K562 (cell line): ENCODE results near the gene ASCL2. TPM values are rescaled to one million over a fixed set of nuclear protein-coding genes. Genes with fewer than 3 reads are reported as not detected.

Source experiments
- ATAC-seq: fragments of 200-7000 bp; cut with Tn5 transposase; 3 replicates; pipeline ENCODE4 v1.9.1; 2020; ENCODE audit warnings: moderate library complexity
- BruUV-seq: library from RNA; stranded (reverse); fragments of 400-500 nt; replicated peaks from 2 replicates; lab custom pipeline; 2021; lab: Mats Ljungman, UMichigan
- CTCF ChIA-PET: fragments of 300-600 bp; formaldehyde crosslinking; extraction: SDS; loops from one replicate; lab custom pipeline; 2021; ENCODE audit warnings: low intra/inter-chr PET ratio; lab: Yijun Ruan, JAX
- POLR2A ChIA-PET: fragments of 300-600, 350-650 bp; sonication (Branson Sonifier 250); formaldehyde crosslinking; extraction: SDS; loops from one replicate; lab custom pipeline; 2021; ENCODE audit warnings: antibody characterized with exemption, inconsistent platforms; lab: Yijun Ruan, JAX
- DNase-seq, 4 experiments: peaks; one replicate each; pipeline versions ENCODE4 v3.0.0 to v3.0.0-alpha.2; 2011 to 2018; ENCODE audit warnings: low spot score in 3 of 4, mixed read lengths in 3 of 4; ENCODE audit errors: extremely low read depth in 1 of 4
- FAIRE-seq: peaks from 2 replicates; lab custom pipeline; 2011; peaks lifted over from hg19 to GRCh38; lab: Jason Lieb, UNC
- H2AFZ ChIP-seq: 2 replicates; pipeline ENCODE4 v1.6.0; 2011; ENCODE audit warnings: low read depth, low read length, control low read depth, inconsistent platforms
- H3K27ac ChIP-seq: fragments of 200-600 bp; 3 replicates; pipeline ENCODE4 v1.8.0; 2011; ENCODE audit warnings: low read depth, mild to moderate bottlenecking, control low read depth, inconsistent platforms, low read length, moderate library complexity, mixed read lengths; ENCODE audit errors: extremely low read depth
- H3K27me3 ChIP-seq, 2 experiments: fragments of 300-600 bp in 1 of 2; 2 replicates in 1 of 2; 3 replicates in 1 of 2; pipeline versions ENCODE4 v1.6.0 to v1.8.0; 2011; ENCODE audit warnings: inconsistent platforms in 2 of 2, low read length in 2 of 2, mild to moderate bottlenecking in 1 of 2, mixed read lengths in 1 of 2, moderate library complexity in 1 of 2; ENCODE audit not compliant: control insufficient read depth in 2 of 2, insufficient read depth in 2 of 2
- H3K36me3 ChIP-seq: fragments of 300-600 bp; 3 replicates; pipeline ENCODE4 v1.8.0; 2011; ENCODE audit warnings: mild to moderate bottlenecking, low read length, inconsistent platforms; ENCODE audit not compliant: control insufficient read depth, insufficient read depth
- H3K4me1 ChIP-seq, 2 experiments: fragments of 200-600 bp in 1 of 2; replicated peaks in 1 of 2; 2 replicates in 1 of 2; 3 replicates in 1 of 2; pipeline versions ENCODE4 v1.5.1 to v1.8.0; 2011; ENCODE audit warnings: inconsistent platforms in 2 of 2, low read length in 2 of 2, mild to moderate bottlenecking in 1 of 2, mixed read lengths in 1 of 2, moderate library complexity in 1 of 2; ENCODE audit not compliant: control insufficient read depth in 2 of 2, insufficient read depth in 2 of 2
- H3K4me2 ChIP-seq: 2 replicates; pipeline ENCODE4 v1.6.1; 2011; ENCODE audit warnings: low read length, control low read depth, inconsistent platforms, mixed read lengths; ENCODE audit not compliant: insufficient read depth
- H3K4me3 ChIP-seq: fragments of 200-600 bp; sonication (generic), shearing (Covaris generic); 2 replicates; pipeline ENCODE4 v1.5.1; 2016; ENCODE audit warnings: control low read depth, inconsistent platforms
- H3K79me2 ChIP-seq: fragments of 200-600 bp; 3 replicates; pipeline ENCODE4 v1.8.0; 2011; ENCODE audit warnings: low read length, inconsistent platforms; ENCODE audit not compliant: control insufficient read depth, insufficient read depth
- H3K9ac ChIP-seq, 2 experiments: 2 replicates each; pipeline versions ENCODE4 v1.6.0 to v1.6.1; 2011; ENCODE audit warnings: low read depth in 2 of 2, low read length in 2 of 2, control low read depth in 1 of 2, inconsistent platforms in 1 of 2, mild to moderate bottlenecking in 1 of 2, mixed read lengths in 1 of 2; ENCODE audit not compliant: insufficient read depth in 1 of 2
- H3K9me1 ChIP-seq: one replicate; pipeline ENCODE4 v1.6.0; 2011; ENCODE audit warnings: inconsistent platforms, mild to moderate bottlenecking, low read length, moderate library complexity; ENCODE audit not compliant: control insufficient read depth, insufficient read depth
- H3K9me3 ChIP-seq: replicated peaks from 2 replicates; pipeline ENCODE4 v1.5.1; 2011; ENCODE audit warnings: low read depth, low read length, inconsistent platforms; ENCODE audit not compliant: control insufficient read depth, insufficient read depth
- H4K20me1 ChIP-seq: replicated peaks from 2 replicates; pipeline ENCODE4 v1.6.1; 2011; ENCODE audit warnings: low read length, inconsistent platforms, mixed read lengths; ENCODE audit not compliant: control insufficient read depth, insufficient read depth
- ADNP ChIP-seq: fragments of 200-800 bp; sonication (Bioruptor generic); IDR thresholded peaks from 2 replicates; pipeline ENCODE4 v1.6.1; 2016; ENCODE audit warnings: missing genetic modification characterization, missing compliant biosample characterization
- CC2D1A ChIP-seq: fragments of 450-650 bp; IDR thresholded peaks from 2 replicates; pipeline ENCODE4 v1.6.1; 2017; ENCODE audit warnings: mild to moderate bottlenecking
- CEBPB ChIP-seq: fragments of 450-650 bp; IDR thresholded peaks from 2 replicates; pipeline ENCODE4 v1.6.1; 2016; ENCODE audit warnings: missing genetic modification characterization, missing compliant biosample characterization
- EGR1 ChIP-seq: fragments of 450-650 bp; conservative IDR thresholded peaks from 2 replicates; pipeline ENCODE4 v1.6.1; 2017; ENCODE audit warnings: mild to moderate bottlenecking
- ESRRA ChIP-seq: fragments of 450-650 bp; IDR thresholded peaks from 2 replicates; pipeline ENCODE4 v1.6.1; 2014; ENCODE audit warnings: low read depth, mild to moderate bottlenecking, moderate library complexity, borderline replicate concordance
- GABPA ChIP-seq: fragments of 200-800 bp; sonication (Bioruptor generic); conservative IDR thresholded peaks from 2 replicates; pipeline ENCODE4 v1.6.1; 2016; ENCODE audit warnings: low read depth, missing genetic modification characterization, missing compliant biosample characterization
- GABPB2 ChIP-seq: fragments of 250-450 bp; sonication (Bioruptor Pico); conservative IDR thresholded peaks from 2 replicates; pipeline ENCODE4 v1.5.1; 2021; ENCODE audit warnings: mild to moderate bottlenecking
- LEF1 ChIP-seq: fragments of 450-650 bp; IDR thresholded peaks from 2 replicates; pipeline ENCODE4 v1.6.1; 2016; ENCODE audit warnings: mild to moderate bottlenecking
- RCOR1 ChIP-seq, 2 experiments: IDR thresholded peaks; 2 replicates each; pipeline ENCODE4 v1.6.1; 2012; ENCODE audit warnings: low read depth in 2 of 2, low read length in 2 of 2, borderline replicate concordance in 1 of 2, improper control_type of control experiment in 1 of 2
- STAG1 ChIP-seq: sonication (generic); formaldehyde crosslinking; IDR thresholded peaks from 2 replicates; pipeline ENCODE4 v1.5.0; 2020; ENCODE audit warnings: missing genetic modification reagents, borderline replicate concordance
- ZNF785 ChIP-seq: fragments of 250-450 bp; sonication (Bioruptor Pico); IDR thresholded peaks from 2 replicates; pipeline ENCODE4 v1.4.0; 2020; ENCODE audit warnings: mild to moderate bottlenecking
- WGBS: fragments of 100-300 bp; shearing (Covaris generic); methylation state at CpG from one replicate; pipeline ENCODE4 v1.1.6; 2016; ENCODE audit warnings: low coverage, mixed read lengths; ENCODE audit not compliant: insufficient coverage; ENCODE audit errors: missing lambda C conversion rate; 5-methylcytosine and 5-hydroxymethylcytosine counted together
- in situ Hi-C: fragments of 300-500 bp; cut with MboI; formaldehyde crosslinking; loops from 4 replicates; pipeline ENCODE4 v1.15.0; 2018; ENCODE audit warnings: inconsistent platforms, mixed read lengths
- intact Hi-C: fragments of 100-400 bp; cut with micrococcal nuclease; formaldehyde crosslinking; loops from 2 replicates; pipeline ENCODE4 v1.14.2; 2022
- polyA plus RNA-seq, 8 experiments: library from polyadenylated mRNA; depleted of rRNA in 4 of 8; stranded (reverse) in 5 of 8; unstranded in 3 of 8; fragments of >200 nt; fragmentation: Nextera tagmentation in 2 of 8; fragmentation: Illumina TruSeq in 1 of 8; extraction: Ambion mirVana in 2 of 8; extraction: Trizol in 1 of 8; gene quantifications; 2 replicates each; pipeline versions ENCODE4 v1.2.1 to v1.2.3, GENCODE V29; 2011 to 2014; ENCODE audit warnings: inconsistent platforms in 1 of 8, missing spikeins in 1 of 8
- total RNA-seq, 7 experiments: library from RNA; depleted of rRNA in 6 of 7; stranded (reverse); fragments of >200 nt in 6 of 7; fragmentation: Illumina TruSeq in 2 of 7; extraction: Trizol in 2 of 7; gene quantifications; 2 replicates each; pipeline versions ENCODE4 v1.2.1 to v1.2.3, GENCODE V29; 2011 to 2021; ENCODE audit warnings: low replicate concordance in 1 of 7
- TF ChIP-seq, protein P1 (sequence below): sonication (generic); formaldehyde crosslinking; IDR thresholded peaks from 2 replicates; pipeline ENCODE4 v1.8.0; 2022; ENCODE audit warnings: missing genetic modification reagents, mild to moderate bottlenecking, borderline replicate concordance
- TF ChIP-seq, protein P2 (sequence below): sonication (generic); formaldehyde crosslinking; IDR thresholded peaks from 2 replicates; pipeline ENCODE4 v1.8.1; 2023; ENCODE audit warnings: missing genetic modification reagents, mild to moderate bottlenecking, borderline replicate concordance
- TF ChIP-seq, protein P3 (sequence below), 3 experiments: fragments of 200-800 bp in 1 of 3; sonication (Bioruptor generic) in 1 of 3; sonication (generic) in 1 of 3; formaldehyde crosslinking in 1 of 3; IDR thresholded peaks; 2 replicates each; pipeline versions ENCODE4 v1.6.1 to v1.8.0; 2016 to 2022; ENCODE audit warnings: mild to moderate bottlenecking in 2 of 3, missing compliant biosample characterization in 2 of 3, missing genetic modification characterization in 2 of 3, missing genetic modification reagents in 1 of 3

Gene ASCL2
- total and polyA plus RNA-seq, 9 of the 15 experiments (the other 6 are each of a cell fraction or from before 2014, with no cell fraction given): 0.11 to 1.4 (median 0.36) TPM; not detected in 2

DNA sequence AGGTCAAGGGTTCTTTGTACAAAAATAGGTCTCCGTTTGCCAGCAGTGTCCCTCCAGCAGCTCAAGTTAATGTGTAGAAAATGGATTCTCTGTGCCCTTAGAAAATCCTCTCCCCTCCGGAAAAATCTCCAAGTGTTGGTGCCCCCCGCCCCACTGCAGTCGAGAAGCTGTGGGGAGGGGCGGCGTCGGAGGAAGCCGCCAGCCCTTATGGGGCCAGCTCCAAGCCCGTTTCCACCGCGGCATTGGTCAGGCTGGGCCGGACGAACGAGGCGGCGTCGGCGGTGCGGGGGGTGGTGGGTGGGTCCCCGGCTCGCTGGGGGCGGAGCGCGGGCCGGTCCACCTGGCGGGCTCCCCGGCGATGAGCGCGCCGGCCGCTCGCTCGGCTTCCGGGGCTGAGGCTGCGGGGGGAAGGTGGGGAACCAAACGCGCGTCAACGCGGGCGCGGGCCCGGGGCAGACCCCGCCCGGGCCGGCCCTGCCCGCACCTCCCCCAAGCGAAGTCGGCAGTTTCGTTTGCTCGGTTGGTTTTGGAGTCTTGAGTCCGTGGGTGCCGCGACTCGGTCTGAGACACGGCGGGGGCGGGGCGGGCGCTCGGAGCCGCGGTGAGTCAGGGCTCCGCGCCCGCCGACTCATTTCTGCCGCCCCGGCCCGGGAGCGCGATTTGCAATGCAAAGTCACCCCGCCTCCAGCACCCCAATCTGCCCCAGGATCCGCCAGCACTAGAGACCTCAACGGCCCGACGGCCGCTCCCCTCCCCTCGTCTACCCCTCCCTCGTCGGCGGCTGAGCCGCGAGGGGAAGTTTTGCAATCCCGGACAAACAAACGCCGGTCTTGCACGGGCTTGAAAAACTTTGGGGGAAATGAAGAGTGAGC, 1.4 kb downstream of the ASCL2 start:
- CTCF ChIA-PET: no interaction called here
- Histone ChIP-seq H4K20me1 (peaks cover 6% of the 10 kb centered on the region; the same call in 1 of the 2 replicates), H3K9me3 (no peaks in the 10 kb centered on the region), H3K4me2 (peak overlapping the region; percentile 32), H3K27me3 (peaks cover 5 to 81% of the 10 kb centered on the region in 2 experiments; a peak in 3 of 5 replicates), H3K27ac (no peak overlapping the region), H3K9ac (peak overlapping the region in 1 of 2 experiments; percentile 64; a peak in 2 of 4 replicates), H3K4me3 (peak overlapping the region; percentile 38), H2AFZ (peak overlapping the region; percentile 68), H3K36me3 (no peaks in the 10 kb centered on the region), H3K9me1 (no peaks in the 10 kb centered on the region), H3K4me1 (peaks cover 8 to 50% of the 10 kb centered on the region in 2 experiments; a peak in 4 of 5 replicates), H3K79me2 (no peaks in the 10 kb centered on the region)
- 19% methylated on average over 30 of the region's 89 CpGs for WGBS
- FAIRE-seq (peak; percentile 23), DNase-seq (peak; percentile 50 to 85 (median 78)), ATAC-seq (peak; percentile 70)
- in situ Hi-C loops (no loop called here), intact Hi-C loops (no loop called here)
- BruUV-seq: no TSS peak
- POLR2A ChIA-PET: interaction anchor here (0.7 kb wide), 1 partner anchor 17 kb away, joined by 3 read pairs; no protein-coding TSS in a partner anchor
- TF ChIP-seq STAG1 (CRISPR knock-in tag): no peak
- no peak for TF ChIP-seq GABPB2 (CRISPR knock-in tag)
- TF ChIP-seq, protein P1, sequence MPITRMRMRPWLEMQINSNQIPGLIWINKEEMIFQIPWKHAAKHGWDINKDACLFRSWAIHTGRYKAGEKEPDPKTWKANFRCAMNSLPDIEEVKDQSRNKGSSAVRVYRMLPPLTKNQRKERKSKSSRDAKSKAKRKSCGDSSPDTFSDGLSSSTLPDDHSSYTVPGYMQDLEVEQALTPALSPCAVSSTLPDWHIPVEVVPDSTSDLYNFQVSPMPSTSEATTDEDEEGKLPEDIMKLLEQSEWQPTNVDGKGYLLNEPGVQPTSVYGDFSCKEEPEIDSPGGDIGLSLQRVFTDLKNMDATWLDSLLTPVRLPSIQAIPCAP (CRISPR knock-in tag): no peak
- no peak for TF ChIP-seq RCOR1 (IDR thresholded peaks at IDR 0.05; ENCODE audit: borderline replicate concordance in 1 of 2, low read depth in 2 of 2, low read length in 2 of 2)
- TF ChIP-seq, protein P2, sequence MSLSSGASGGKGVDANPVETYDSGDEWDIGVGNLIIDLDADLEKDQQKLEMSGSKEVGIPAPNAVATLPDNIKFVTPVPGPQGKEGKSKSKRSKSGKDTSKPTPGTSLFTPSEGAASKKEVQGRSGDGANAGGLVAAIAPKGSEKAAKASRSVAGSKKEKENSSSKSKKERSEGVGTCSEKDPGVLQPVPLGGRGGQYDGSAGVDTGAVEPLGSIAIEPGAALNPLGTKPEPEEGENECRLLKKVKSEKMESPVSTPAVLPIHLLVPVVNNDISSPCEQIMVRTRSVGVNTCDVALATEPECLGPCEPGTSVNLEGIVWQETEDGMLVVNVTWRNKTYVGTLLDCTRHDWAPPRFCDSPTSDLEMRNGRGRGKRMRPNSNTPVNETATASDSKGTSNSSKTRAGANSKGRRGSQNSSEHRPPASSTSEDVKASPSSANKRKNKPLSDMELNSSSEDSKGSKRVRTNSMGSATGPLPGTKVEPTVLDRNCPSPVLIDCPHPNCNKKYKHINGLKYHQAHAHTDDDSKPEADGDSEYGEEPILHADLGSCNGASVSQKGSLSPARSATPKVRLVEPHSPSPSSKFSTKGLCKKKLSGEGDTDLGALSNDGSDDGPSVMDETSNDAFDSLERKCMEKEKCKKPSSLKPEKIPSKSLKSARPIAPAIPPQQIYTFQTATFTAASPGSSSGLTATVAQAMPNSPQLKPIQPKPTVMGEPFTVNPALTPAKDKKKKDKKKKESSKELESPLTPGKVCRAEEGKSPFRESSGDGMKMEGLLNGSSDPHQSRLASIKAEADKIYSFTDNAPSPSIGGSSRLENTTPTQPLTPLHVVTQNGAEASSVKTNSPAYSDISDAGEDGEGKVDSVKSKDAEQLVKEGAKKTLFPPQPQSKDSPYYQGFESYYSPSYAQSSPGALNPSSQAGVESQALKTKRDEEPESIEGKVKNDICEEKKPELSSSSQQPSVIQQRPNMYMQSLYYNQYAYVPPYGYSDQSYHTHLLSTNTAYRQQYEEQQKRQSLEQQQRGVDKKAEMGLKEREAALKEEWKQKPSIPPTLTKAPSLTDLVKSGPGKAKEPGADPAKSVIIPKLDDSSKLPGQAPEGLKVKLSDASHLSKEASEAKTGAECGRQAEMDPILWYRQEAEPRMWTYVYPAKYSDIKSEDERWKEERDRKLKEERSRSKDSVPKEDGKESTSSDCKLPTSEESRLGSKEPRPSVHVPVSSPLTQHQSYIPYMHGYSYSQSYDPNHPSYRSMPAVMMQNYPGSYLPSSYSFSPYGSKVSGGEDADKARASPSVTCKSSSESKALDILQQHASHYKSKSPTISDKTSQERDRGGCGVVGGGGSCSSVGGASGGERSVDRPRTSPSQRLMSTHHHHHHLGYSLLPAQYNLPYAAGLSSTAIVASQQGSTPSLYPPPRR (CRISPR knock-in tag): no peak
- no peak for TF ChIP-seq CC2D1A
- no peak for TF ChIP-seq LEF1
- TF ChIP-seq ADNP (tag): no peak
- peak; percentile 59 for TF ChIP-seq EGR1
- TF ChIP-seq, protein P3, sequence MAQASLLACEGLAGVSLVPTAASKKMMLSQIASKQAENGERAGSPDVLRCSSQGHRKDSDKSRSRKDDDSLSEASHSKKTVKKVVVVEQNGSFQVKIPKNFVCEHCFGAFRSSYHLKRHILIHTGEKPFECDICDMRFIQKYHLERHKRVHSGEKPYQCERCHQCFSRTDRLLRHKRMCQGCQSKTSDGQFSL (CRISPR knock-in tag; IDR thresholded peaks at IDR 0.05): no peak
- TF ChIP-seq, protein P3 (tag; IDR thresholded peaks at IDR 0.05): no peak
- TF ChIP-seq ESRRA: no peak
- 0 out of 2 replicates have a peak, but pooled peaks have one; percentile 3 for TF ChIP-seq GABPA (tag)
- TF ChIP-seq CEBPB (tag): 0 out of 2 replicates have a peak, but pooled peaks have one; percentile 16
- no peak for TF ChIP-seq ZNF785 (CRISPR knock-in tag)
